HG03521 (cell line): ENCODE measurements around the gene ERP27.

Source experiments
- ATAC-seq: cut with Tn5 transposase; IDR thresholded peaks from one replicate; pipeline ENCODE4 v1.9.1; 2021; ENCODE audit warnings: mild to moderate bottlenecking, moderate library complexity; ENCODE audit not compliant: unreplicated experiment

Gene ERP27

GRCh38 chr12:14938301-14938700, at the start of gene ERP27:
TSS of gene ERP27 (minus strand) at chr12:14938537. CDS start at chr12:14938508, 29 bp downstream.
- no peak for ATAC-seq

- ATAC-seq: no peak
Observed at GRCh38 chr12:14988035-14988434, 49.7 kb upstream of the ERP27 start.

GRCh38 chr12:14986449-14986848, 48.1 kb upstream of the ERP27 start:
- ATAC-seq: no peak

GRCh38 chr12:14984766-14985285, 46.5 kb upstream of the ERP27 start:
- ATAC-seq: no peak

GRCh38 chr12:14984036-14984435, 45.7 kb upstream of the ERP27 start:
- no peak for ATAC-seq

GRCh38 chr12:14982991-14983390, 44.7 kb upstream of the ERP27 start:
- peak; percentile 42 for ATAC-seq

- no peak for ATAC-seq
Observed at GRCh38 chr12:14982562-14982961, 44.2 kb upstream of the ERP27 start.

GRCh38 chr12:14981049-14981448, 42.7 kb upstream of the ERP27 start:
- ATAC-seq: no peak

GRCh38 chr12:14979468-14979867, 41.1 kb upstream of the ERP27 start:
- no peak for ATAC-seq

GRCh38 chr12:14976658-14977057, 38.3 kb upstream of the ERP27 start:
- ATAC-seq: no peak

- no peak for ATAC-seq
Observed at GRCh38 chr12:14975457-14975856, 37.1 kb upstream of the ERP27 start.

GRCh38 chr12:14974633-14975032, 36.3 kb upstream of the ERP27 start:
- ATAC-seq: no peak

GRCh38 chr12:14972816-14973215, 34.5 kb upstream of the ERP27 start, which contains the start of gene PDE6H:
TSS of gene PDE6H (plus strand) at chr12:14973042. CDS start at chr12:14978013, 4,971 bp downstream.
- no peak for ATAC-seq

- no peak for ATAC-seq
Observed at GRCh38 chr12:14970473-14970872, 32.1 kb upstream of the ERP27 start.

GRCh38 chr12:14968478-14968877, 30.1 kb upstream of the ERP27 start:
- ATAC-seq: no peak

GRCh38 chr12:14965221-14965620, 26.9 kb upstream of the ERP27 start:
- no peak for ATAC-seq

- ATAC-seq: no peak
Observed at GRCh38 chr12:14964406-14964805, 26.1 kb upstream of the ERP27 start.

GRCh38 chr12:14963520-14963919, 25.2 kb upstream of the ERP27 start:
- ATAC-seq: no peak

- no peak for ATAC-seq
Observed at GRCh38 chr12:14962797-14963196, 24.5 kb upstream of the ERP27 start.

- no peak for ATAC-seq
Observed at GRCh38 chr12:14962153-14962539, 23.8 kb upstream of the ERP27 start.

GRCh38 chr12:14961466-14962152, 23.3 kb upstream of the ERP27 start, which contains the start of gene ARHGDIB:
TSS of gene ARHGDIB (minus strand) at chr12:14961601. CDS start at chr12:14950712, 10,889 bp downstream.
- peak; percentile 63 for ATAC-seq
